GM18907 (cell line): ENCODE results near the gene USB1.

ENCODE experiments used
- ATAC-seq: cut with Tn5 transposase; IDR thresholded peaks from one replicate; pipeline ENCODE4 v1.9.1; 2021; ENCODE audit warnings: mild to moderate bottlenecking, moderate library complexity; ENCODE audit not compliant: unreplicated experiment

The USB1 gene

GRCh38 chr16:58030136-58030840 is 29.1 kb downstream of the USB1 start:
- ATAC-seq, result no peak

GRCh38 chr16:58031016-58031800 is 30.0 kb downstream of the USB1 start:
- no peak for ATAC-seq

- ATAC-seq, result no peak
Observed at GRCh38 chr16:58032710-58033293, 31.6 kb downstream of the USB1 start.

DNA sequence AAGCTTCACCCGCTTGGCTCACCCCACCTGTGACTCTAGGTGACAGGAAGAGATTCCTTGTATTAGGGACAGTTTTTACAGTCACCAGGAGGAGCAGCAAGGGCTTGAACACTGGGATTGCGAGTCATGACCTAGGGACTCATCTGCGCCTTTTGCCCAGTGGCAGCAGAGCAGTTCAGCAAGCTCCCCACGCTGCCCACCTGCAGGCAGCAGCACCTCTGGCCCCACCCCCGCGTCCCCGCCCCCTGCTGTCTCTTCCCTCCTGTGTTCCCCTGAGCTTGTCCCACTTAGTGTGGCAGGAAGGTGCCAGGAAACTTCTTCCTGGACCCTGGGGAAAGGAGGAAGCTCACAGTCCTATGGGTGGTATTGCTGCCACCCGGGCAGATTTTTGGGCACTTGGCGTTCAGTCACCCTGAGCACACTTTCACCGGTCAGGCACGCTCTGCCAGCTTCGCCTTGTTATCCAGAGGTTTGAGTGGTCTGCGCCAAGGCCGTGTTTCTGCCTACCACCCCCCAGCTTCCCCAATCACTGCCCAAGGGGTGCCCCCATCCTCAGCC is 33.0 kb downstream of the USB1 start:
- ATAC-seq, result no peak

DNA sequence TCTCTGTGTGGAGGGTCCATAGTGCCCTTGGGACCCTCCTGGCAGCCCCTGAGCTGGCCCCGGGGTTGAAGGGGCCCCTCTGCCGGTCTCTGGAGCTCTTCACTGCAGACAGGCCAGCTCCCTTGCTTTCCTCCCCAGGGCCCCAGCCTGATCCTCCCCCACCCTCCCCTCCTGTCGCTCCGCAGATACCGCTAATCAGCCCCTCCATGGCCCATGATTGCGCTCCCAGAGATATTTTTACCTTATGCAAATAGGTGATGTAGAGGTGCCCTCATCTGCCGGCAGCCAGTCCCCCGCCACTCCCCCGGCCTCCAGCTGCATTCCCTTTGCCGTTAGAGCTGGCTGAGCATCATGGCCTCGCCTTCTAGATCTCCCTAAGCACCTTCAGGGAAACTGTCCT is 33.6 kb downstream of the USB1 start:
- no peak for ATAC-seq

GRCh38 chr16:58035356-58036170 is 34.4 kb downstream of the USB1 start:
- no peak for ATAC-seq

- no peak for ATAC-seq
Observed at GRCh38 chr16:58036943-58037342, 35.7 kb downstream of the USB1 start.

- ATAC-seq, result no peak
Observed at GRCh38 chr16:58037365-58038057, 36.3 kb downstream of the USB1 start.

- ATAC-seq, result no peak
Observed at GRCh38 chr16:58038219-58038641, 37.0 kb downstream of the USB1 start.

GRCh38 chr16:58039829-58040495 is 38.8 kb downstream of the USB1 start:
- ATAC-seq, result no peak

GRCh38 chr16:58040496-58040846 is 39.3 kb downstream of the USB1 start:
- ATAC-seq, result no peak

DNA sequence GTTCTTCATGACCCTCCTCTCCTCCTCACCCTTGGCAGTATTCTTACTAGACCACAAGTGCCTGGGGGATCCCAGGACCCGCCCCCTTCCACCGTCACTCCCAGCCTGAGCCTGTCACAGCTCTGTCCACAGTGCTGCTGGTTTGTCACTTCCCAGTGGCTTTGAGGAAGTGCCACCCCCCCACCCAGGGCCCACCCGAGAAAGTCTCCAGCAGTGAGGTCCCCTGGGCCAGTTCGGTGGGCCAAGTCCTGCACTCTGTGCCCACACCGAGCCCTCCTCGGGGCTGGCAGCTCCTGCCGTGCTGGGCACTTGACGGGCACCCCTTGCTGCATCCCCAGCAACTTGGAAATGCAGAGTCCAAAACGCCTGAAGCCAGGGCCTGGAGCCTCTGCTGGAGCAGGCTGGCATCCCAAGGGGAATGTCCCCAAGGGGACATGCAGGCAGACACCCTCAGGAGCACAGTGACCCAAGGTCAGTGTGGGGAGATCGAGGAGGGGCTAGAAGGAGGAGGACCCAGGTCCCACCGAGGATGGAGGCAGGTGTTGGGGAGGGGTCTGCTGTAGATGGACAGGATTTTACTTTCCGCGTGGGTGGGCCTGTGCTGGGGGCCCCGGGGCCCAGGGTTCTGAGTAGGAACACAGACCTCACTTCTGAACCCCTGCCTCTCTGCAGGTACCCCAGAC is 39.9 kb downstream of the USB1 start:
- ATAC-seq, result no peak

DNA sequence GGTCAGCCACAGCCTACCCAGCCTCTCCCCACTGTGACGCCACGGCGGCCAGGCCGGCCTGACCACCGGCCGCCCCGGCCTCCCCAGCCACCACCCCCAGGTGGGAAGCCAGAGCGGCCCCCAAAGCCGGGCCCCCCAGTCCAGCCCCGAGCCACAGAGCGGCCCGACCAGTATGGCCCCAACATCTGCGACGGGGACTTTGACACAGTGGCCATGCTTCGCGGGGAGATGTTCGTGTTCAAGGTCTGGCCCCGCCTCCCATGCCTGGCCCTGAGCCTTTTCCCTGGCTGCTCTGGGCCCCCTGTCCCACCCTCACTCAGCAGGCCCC is 40.4 kb downstream of the USB1 start:
- no peak for ATAC-seq

- ATAC-seq, result no peak
Observed at GRCh38 chr16:58042001-58042885, 41.0 kb downstream of the USB1 start.

- no peak for ATAC-seq
Observed at GRCh38 chr16:58042886-58043515, 41.8 kb downstream of the USB1 start.

GRCh38 chr16:58043571-58044155 is 42.5 kb downstream of the USB1 start:
- ATAC-seq, result no peak

DNA sequence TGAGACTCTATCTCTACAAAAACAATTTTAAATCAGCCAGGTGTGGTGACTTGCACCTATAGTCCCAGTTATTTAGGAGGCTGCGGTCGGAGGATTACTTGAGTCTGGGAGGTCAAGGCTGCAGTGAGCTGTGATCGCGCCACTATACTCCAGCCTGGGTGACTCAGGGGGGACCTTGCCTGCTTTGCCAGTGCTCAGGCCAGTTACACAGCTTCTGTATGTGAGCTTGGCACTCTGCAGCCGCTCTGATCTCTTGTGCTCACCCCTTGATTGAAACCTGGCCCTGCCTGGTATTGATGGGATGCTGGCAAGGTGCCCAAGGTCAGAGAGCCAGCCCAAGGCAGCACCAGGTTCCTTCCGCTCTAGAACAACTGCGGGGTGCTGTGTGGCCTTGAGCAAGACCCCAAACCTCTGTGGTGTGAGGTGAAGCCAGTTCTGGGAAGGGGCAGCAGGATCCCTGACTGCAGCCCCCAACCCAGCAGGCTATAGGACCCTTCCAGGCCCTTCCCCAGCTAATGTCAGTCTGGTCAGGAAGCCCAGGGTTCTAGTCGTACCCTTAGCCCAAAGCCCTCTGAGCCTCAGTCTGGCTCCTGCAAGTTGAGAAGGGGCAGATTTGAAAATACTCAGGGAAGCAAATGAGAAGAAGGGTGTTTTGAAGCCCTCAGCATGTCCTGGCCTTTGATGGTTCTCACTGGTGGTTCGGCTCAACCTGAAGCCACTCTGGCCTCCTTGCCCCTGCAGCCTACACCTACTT is 43.2 kb downstream of the USB1 start:
- no peak for ATAC-seq
